ENCODE results near the gene DNAJC6.
"Not testable (repeated sequence)": the region's sequence is repeated elsewhere in the genome, so short reads cannot be mapped to it uniquely, and the experiment has no call there.

DNAJC6 gene

DNA sequence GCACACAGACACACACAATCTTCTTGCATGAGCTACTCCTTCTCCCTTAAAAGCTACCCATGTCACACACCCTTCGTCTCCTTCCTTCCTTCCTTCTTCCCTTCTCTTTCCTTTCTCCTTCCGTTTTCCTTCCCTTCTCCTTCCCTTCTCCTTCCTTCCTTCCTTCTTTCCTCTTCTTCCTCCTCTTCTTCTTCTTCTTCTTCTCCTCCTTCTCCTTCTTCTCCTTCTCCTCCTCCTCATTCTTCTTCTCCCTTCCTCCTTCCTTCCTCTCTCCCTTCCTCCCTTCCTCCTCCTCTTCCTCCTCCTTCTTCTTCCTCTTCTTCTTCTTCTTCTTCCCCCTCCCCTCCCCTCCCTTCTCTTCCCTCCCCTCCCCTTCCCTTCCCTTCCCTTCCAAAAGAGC lies 59.1 kb downstream of the DNAJC6 start:
- Histone ChIP-seq H3K27me3 (ENCODE audit: control insufficient read depth, insufficient read depth, low read length) (no peaks in the 10 kb centered on the region), H3K4me1 (ENCODE audit: control insufficient read depth, insufficient read depth, low read length) (no peaks in the 10 kb centered on the region), H3K4me3 (ENCODE audit: low read depth, low read length) (no peak overlapping the region), H3K36me3 (ENCODE audit: control insufficient read depth, insufficient read depth, low read length) (no peaks in the 10 kb centered on the region), H3K9me3 (ENCODE audit: control insufficient read depth, insufficient read depth, low read length) (no peaks in the 10 kb centered on the region), H3K9ac (ENCODE audit: low read depth, low read length) (no peak overlapping the region)

DNA sequence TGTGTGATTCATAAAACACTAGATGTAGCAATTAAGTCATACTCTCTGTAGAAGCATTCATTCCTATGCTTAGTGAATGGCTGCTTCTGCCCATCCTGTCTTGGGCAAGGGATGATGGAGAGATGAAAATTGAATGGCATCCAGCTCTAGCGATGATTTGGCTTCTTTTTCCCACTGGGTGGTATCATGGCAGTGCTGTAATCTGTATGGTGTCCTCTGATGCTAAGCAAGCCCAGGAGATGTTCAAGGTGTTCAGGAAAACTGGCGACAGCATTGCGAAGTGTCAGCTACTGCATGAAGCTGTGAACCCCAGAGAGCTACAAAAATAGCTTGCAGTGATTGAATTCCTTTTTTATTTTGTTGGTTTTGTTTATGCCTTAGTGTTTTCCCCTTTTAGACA lies 62.2 kb downstream of the DNAJC6 start:
- H3K36me3 ChIP-seq (ENCODE audit: control insufficient read depth, insufficient read depth, low read length): no peaks in the 10 kb centered on the region
- no peak overlapping the region for H3K9ac ChIP-seq (ENCODE audit: low read depth, low read length)
- no peaks in the 10 kb centered on the region for H3K27me3 ChIP-seq (ENCODE audit: control insufficient read depth, insufficient read depth, low read length)
- H3K4me1 ChIP-seq (ENCODE audit: control insufficient read depth, insufficient read depth, low read length): no peaks in the 10 kb centered on the region
- no peak overlapping the region for H3K4me3 ChIP-seq (ENCODE audit: low read depth, low read length)
- no peaks in the 10 kb centered on the region for H3K9me3 ChIP-seq (ENCODE audit: control insufficient read depth, insufficient read depth, low read length)

DNA sequence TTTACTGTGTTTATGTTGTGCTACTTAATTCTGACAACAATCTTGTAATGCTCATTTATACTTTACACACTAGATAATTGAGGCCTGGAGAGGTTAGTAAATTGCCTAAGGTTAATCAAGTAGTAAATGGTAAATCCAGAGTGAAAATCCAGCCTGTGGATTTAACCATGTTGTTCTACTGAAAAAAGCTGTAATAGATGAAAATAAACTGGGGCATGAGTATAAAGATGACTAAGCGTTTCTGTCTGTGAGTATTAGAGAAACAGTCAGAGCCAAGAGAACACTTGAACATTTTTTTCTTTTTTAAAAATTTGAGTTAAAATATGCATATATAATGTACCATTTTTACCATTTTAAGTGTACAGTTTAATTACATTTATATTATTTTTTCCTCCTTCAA lies 63.2 kb downstream of the DNAJC6 start:
- H3K4me1 ChIP-seq (ENCODE audit: control insufficient read depth, insufficient read depth, low read length): no peaks in the 10 kb centered on the region
- no peaks in the 10 kb centered on the region for H3K36me3 ChIP-seq (ENCODE audit: control insufficient read depth, insufficient read depth, low read length)
- H3K27me3 ChIP-seq (ENCODE audit: control insufficient read depth, insufficient read depth, low read length): no peaks in the 10 kb centered on the region
- no peak overlapping the region for H3K9ac ChIP-seq (ENCODE audit: low read depth, low read length)
- no peak overlapping the region for H3K4me3 ChIP-seq (ENCODE audit: low read depth, low read length)
- no peaks in the 10 kb centered on the region for H3K9me3 ChIP-seq (ENCODE audit: control insufficient read depth, insufficient read depth, low read length)

- H3K4me1 ChIP-seq (ENCODE audit: control insufficient read depth, insufficient read depth, low read length): no peaks in the 10 kb centered on the region
- H3K36me3 ChIP-seq (ENCODE audit: control insufficient read depth, insufficient read depth, low read length): no peaks in the 10 kb centered on the region
- no peak overlapping the region for H3K9ac ChIP-seq (ENCODE audit: low read depth, low read length)
- H3K4me3 ChIP-seq (ENCODE audit: low read depth, low read length): no peak overlapping the region
- no peaks in the 10 kb centered on the region for H3K27me3 ChIP-seq (ENCODE audit: control insufficient read depth, insufficient read depth, low read length)
- H3K9me3 ChIP-seq (ENCODE audit: control insufficient read depth, insufficient read depth, low read length): no peaks in the 10 kb centered on the region
These were observed 68.3 kb downstream of the DNAJC6 start for GRCh38 chr1:65377496-65378246.

DNA sequence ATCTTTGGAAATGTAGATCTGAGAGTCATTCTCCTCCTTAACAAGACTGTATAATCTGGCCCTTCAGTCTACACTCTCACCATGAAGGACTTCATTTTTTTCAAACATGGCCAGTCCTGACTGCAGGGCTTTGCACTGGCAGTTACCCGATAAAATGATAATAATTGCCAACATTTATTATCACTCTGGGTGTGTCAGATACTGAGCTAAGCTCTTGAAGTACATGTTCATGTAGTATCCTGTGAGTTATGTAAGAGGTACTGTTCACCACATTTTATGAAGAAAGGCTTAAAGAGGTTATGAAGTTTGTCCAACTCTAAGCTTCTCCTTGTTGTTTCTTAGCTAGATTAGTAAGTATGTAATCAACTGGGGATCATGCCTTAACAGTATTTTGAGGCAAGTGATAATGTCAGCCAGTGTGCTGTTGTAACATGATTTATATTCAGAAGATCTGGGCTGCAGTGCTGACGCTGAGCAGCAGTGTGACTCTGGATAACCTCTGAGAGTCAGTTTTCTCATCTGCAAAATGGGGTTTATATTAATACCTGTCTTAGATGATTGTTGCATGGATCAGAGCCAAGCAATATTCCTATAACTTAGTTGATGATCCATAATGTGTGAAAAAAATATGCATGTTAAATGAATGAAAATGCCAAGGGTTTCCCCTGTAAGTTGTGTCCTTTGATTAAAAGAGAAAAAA lies 69.1 kb downstream of the DNAJC6 start:
- H3K36me3 ChIP-seq (ENCODE audit: control insufficient read depth, insufficient read depth, low read length): no peaks in the 10 kb centered on the region
- H3K9me3 ChIP-seq (ENCODE audit: control insufficient read depth, insufficient read depth, low read length): no peaks in the 10 kb centered on the region
- H3K4me3 ChIP-seq (ENCODE audit: low read depth, low read length): no peak overlapping the region
- no peak overlapping the region for H3K9ac ChIP-seq (ENCODE audit: low read depth, low read length)
- no peaks in the 10 kb centered on the region for H3K4me1 ChIP-seq (ENCODE audit: control insufficient read depth, insufficient read depth, low read length)
- H3K27me3 ChIP-seq (ENCODE audit: control insufficient read depth, insufficient read depth, low read length): no peaks in the 10 kb centered on the region

DNA sequence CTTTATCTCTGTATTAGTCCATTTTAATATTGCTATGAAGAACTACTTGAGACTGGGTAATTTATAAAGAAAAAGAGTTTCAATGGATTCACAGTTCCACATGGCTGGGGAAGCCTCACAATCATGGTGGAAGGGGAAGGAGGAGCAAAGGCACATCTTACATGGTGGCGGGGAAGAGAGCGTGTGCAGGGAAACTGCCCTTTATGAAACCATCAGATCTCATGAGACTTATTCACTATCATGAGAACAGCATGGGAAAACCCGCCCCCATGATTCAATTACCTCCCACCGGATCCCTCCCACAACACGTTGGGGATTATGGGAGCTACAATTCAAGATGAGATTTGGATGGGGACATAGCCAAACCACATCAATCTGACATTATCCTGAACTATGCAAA lies 75.1 kb downstream of the DNAJC6 start:
- H3K9ac ChIP-seq (ENCODE audit: low read depth, low read length); H3K4me1 ChIP-seq (ENCODE audit: control insufficient read depth, insufficient read depth, low read length); H3K9me3 ChIP-seq (ENCODE audit: control insufficient read depth, insufficient read depth, low read length); H3K4me3 ChIP-seq (ENCODE audit: low read depth, low read length); H3K36me3 ChIP-seq (ENCODE audit: control insufficient read depth, insufficient read depth, low read length); H3K27me3 ChIP-seq (ENCODE audit: control insufficient read depth, insufficient read depth, low read length): not testable (repeated sequence)

DNA sequence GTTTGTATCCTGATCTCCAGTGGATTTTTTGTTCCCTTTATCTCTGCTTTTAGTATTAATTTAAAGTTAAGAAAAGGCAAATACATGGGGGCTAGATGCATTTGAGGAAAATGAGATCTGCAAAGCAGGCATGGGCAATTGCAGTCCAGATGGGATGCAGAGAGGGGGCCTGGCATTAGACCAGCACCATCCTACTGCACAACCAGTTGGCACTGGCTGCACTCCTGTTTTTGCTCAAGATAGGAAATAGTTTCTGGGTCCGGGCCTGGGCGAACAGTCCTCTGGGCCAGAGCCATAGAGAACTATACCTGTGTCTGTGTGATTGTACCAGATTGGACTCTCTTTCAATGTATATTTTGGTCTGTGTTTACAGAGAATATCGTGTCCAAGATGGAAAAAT lies 77.1 kb downstream of the DNAJC6 start:
- no peaks in the 10 kb centered on the region for H3K36me3 ChIP-seq (ENCODE audit: control insufficient read depth, insufficient read depth, low read length)
- H3K9me3 ChIP-seq (ENCODE audit: control insufficient read depth, insufficient read depth, low read length): no peaks in the 10 kb centered on the region
- no peaks in the 10 kb centered on the region for H3K27me3 ChIP-seq (ENCODE audit: control insufficient read depth, insufficient read depth, low read length)
- H3K4me3 ChIP-seq (ENCODE audit: low read depth, low read length): no peak overlapping the region
- H3K4me1 ChIP-seq (ENCODE audit: control insufficient read depth, insufficient read depth, low read length): no peaks in the 10 kb centered on the region
- no peak overlapping the region for H3K9ac ChIP-seq (ENCODE audit: low read depth, low read length)

DNA sequence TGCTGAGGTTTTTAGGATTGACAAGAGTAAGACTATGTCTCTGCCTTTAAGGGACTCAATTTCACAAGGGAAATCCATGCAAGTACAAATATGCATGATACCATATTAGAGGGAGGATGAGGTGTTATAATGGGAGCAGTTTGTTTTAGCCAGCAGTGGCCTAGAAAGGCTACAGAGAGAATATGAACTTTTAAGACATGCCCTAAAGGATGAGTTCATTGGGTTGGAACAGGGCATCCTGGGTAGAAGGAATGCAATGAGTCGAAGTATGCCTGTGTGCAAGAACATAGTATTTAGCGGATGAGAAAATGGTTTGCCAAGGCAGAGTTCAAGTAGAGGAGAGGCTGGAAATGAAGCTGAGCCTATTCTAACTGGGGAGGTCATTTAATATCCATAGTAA lies 78.5 kb downstream of the DNAJC6 start:
- H3K4me3 ChIP-seq (ENCODE audit: low read depth, low read length): no peak overlapping the region
- H3K9me3 ChIP-seq (ENCODE audit: control insufficient read depth, insufficient read depth, low read length): no peaks in the 10 kb centered on the region
- H3K4me1 ChIP-seq (ENCODE audit: control insufficient read depth, insufficient read depth, low read length): no peaks in the 10 kb centered on the region
- no peaks in the 10 kb centered on the region for H3K36me3 ChIP-seq (ENCODE audit: control insufficient read depth, insufficient read depth, low read length)
- H3K9ac ChIP-seq (ENCODE audit: low read depth, low read length): no peak overlapping the region
- H3K27me3 ChIP-seq (ENCODE audit: control insufficient read depth, insufficient read depth, low read length): no peaks in the 10 kb centered on the region

- no peaks in the 10 kb centered on the region for H3K27me3 ChIP-seq (ENCODE audit: control insufficient read depth, insufficient read depth, low read length)
- no peaks in the 10 kb centered on the region for H3K9me3 ChIP-seq (ENCODE audit: control insufficient read depth, insufficient read depth, low read length)
- no peak overlapping the region for H3K4me3 ChIP-seq (ENCODE audit: low read depth, low read length)
- no peaks in the 10 kb centered on the region for H3K36me3 ChIP-seq (ENCODE audit: control insufficient read depth, insufficient read depth, low read length)
- H3K4me1 ChIP-seq (ENCODE audit: control insufficient read depth, insufficient read depth, low read length): no peaks in the 10 kb centered on the region
- H3K9ac ChIP-seq (ENCODE audit: low read depth, low read length): no peak overlapping the region
These were observed 79.8 kb downstream of the DNAJC6 start for GRCh38 chr1:65388908-65389695.

DNA sequence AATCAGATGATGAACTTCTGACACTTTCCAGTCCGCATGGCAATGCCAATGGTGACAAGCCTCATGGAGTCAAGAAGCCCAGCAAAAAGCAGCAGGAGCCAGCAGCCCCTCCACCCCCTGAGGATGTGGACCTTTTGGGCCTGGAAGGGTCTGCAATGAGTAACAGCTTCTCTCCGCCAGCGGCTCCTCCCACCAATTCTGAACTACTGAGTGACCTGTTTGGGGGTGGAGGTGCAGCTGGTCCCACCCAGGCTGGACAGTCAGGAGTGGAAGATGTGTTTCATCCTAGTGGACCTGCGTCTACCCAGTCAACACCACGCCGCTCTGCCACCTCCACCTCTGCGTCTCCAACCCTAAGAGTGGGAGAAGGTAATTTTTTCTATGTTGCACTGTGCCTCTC lies 83.2 kb downstream of the DNAJC6 start:
- no peaks in the 10 kb centered on the region for H3K9me3 ChIP-seq (ENCODE audit: control insufficient read depth, insufficient read depth, low read length)
- H3K36me3 ChIP-seq (ENCODE audit: control insufficient read depth, insufficient read depth, low read length): no peaks in the 10 kb centered on the region
- peaks cover 3% of the 10 kb centered on the region for H3K4me1 ChIP-seq (ENCODE audit: control insufficient read depth, insufficient read depth, low read length)
- H3K9ac ChIP-seq (ENCODE audit: low read depth, low read length): no peak overlapping the region
- H3K27me3 ChIP-seq (ENCODE audit: control insufficient read depth, insufficient read depth, low read length): no peaks in the 10 kb centered on the region
- H3K4me3 ChIP-seq (ENCODE audit: low read depth, low read length): no peak overlapping the region

DNA sequence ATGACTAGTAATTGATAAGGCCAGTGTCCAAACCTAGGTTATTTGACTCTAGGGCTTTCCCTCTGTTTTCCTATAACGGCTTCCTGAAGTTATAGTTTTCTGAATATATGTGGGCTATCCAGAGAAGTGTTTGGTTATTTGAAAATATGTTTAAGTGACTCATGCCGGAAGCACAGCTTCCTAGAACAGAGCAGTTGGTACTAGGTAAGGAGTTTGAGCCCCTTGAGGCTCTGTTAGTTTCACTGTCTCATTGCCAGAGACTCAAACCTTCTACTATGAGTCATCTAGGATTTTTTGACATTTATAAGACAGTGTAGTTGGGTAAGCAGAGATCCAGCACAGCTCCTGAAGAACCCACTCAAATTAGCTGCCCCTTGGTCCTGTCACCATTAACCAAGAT lies 84.0 kb downstream of the DNAJC6 start:
- H3K9me3 ChIP-seq (ENCODE audit: control insufficient read depth, insufficient read depth, low read length): no peaks in the 10 kb centered on the region
- H3K27me3 ChIP-seq (ENCODE audit: control insufficient read depth, insufficient read depth, low read length): no peaks in the 10 kb centered on the region
- peaks cover 3% of the 10 kb centered on the region for H3K4me1 ChIP-seq (ENCODE audit: control insufficient read depth, insufficient read depth, low read length)
- no peak overlapping the region for H3K4me3 ChIP-seq (ENCODE audit: low read depth, low read length)
- H3K36me3 ChIP-seq (ENCODE audit: control insufficient read depth, insufficient read depth, low read length): no peaks in the 10 kb centered on the region
- no peak overlapping the region for H3K9ac ChIP-seq (ENCODE audit: low read depth, low read length)

DNA sequence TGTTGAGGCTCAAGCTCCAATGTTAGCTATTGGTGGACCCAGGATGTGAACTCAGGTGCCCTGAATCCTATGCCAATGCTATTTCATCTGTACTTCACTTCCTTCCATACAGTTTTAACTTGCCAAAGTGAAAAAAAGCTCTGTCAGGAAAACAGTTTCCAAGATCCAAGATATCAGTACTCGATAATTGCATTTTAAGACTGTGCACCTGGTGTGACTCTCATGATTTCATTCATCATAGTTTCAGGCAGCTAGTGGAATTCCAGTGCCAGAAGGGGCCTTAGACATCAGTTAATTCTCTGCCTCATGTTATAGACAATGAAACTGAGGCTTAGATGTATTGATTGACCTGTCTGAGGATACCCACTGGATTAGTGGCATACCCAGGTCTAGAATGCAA lies 84.6 kb downstream of the DNAJC6 start:
- Histone ChIP-seq H3K36me3 (ENCODE audit: control insufficient read depth, insufficient read depth, low read length) (no peaks in the 10 kb centered on the region), H3K9ac (ENCODE audit: low read depth, low read length) (no peak overlapping the region), H3K4me1 (ENCODE audit: control insufficient read depth, insufficient read depth, low read length) (peaks cover 3% of the 10 kb centered on the region), H3K9me3 (ENCODE audit: control insufficient read depth, insufficient read depth, low read length) (no peaks in the 10 kb centered on the region), H3K27me3 (ENCODE audit: control insufficient read depth, insufficient read depth, low read length) (no peaks in the 10 kb centered on the region), H3K4me3 (ENCODE audit: low read depth, low read length) (no peak overlapping the region)
